Activated T-helper 1 cell treated with Interleukin-2 at 50 U/mL for 16 hours (primary cell): ENCODE measurements around the gene TTYH3.

Experiments
- DNase-seq: peaks from one replicate; pipeline ENCODE4 v3.0.0-alpha.2; 2020; ENCODE audit warnings: low read depth

Gene TTYH3

DNA sequence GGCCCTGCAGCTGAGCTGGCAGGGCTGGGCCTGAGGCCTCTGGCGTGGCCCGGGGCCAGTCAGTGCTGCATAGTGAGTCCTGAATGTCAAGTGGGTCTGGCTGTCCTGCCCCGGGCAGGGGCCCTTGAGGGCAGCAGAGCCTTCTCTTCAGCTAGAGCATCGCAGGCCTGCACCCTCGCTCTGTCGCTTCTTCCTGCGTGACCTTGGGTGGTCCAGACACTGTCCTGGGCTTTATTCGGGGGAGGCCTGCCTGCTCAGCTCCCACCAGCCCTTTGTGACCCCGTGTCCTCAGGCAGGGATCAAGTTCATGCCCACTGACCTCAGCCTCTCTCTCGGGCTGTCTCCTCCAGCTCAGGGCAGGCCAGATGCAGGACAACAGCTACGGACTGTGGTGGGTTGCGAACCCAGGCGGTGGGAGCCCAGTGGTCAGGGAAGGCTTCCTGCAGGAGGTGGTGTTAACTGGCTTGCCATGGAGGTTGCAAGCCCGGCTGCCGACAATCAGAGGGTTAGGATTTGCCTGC lies 3.4 kb downstream of the TTYH3 start:
- no peak for DNase-seq

DNA sequence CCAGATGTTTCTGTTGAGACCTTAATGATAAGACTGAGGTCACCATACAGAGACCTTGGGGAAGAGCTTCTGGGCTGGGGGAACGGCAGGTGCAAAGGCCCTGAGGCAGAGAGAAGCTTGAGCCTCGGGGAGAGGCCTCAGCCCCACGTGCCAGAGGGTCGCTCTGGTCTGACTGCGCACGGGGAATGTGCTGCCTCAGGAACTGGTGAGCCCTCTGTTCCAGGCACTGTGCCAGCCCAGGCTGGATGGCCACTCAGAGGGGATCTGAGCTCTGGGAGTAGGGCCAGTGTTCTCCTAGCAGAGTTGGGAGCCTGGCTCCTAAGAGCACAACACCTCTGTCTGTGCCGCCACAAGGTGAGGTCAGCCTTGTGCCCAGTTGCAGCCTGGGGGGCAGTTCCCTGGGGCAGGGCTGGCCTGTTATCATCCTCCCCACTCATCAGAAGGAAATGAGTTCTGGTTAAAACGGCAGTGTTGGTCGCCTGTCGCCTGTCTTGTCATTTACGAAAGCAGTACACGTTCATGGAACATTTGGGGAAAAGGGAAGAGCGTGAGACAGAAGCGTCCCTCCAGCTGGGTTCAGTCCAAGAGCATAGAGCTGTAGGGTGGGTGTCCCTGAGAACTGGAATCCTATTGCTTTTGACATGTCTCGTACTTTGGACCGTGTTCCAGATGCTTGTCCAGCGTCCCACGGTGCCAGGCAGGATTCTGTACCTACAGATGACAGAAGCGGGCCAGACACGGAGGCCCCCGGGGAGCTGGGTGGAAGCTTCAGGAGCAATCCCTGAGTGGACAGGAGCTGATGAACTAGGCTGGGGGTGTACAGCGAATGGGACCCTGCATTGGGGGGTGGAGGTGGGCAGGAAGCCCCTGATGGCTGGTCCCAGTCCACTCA lies 4.3 kb downstream of the TTYH3 start:
- DNase-seq = no peak

DNA sequence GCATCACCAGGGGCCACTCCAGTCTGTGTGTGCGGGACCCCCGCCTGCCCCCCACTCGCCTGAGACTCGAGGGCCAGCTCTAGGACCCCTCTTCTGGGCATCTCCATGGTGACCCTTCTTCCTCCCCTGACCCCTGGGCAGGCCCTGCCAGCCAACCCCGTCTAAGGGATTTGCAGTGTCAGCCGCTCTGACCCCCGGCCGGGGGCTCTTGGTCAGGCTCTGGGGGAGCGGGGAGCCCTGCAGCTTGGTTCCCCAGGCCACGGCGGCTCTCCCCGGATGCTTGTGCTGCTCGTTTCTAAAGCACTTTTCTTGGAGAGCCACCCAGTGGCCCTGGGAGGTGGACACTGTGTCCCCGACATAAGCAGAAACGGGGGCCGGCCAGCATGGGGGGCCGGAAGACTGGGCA lies 5.3 kb downstream of the TTYH3 start:
- no peak for DNase-seq

GRCh38 chr7:2637505-2638223 lies 5.9 kb downstream of the TTYH3 start:
- no peak for DNase-seq

DNA sequence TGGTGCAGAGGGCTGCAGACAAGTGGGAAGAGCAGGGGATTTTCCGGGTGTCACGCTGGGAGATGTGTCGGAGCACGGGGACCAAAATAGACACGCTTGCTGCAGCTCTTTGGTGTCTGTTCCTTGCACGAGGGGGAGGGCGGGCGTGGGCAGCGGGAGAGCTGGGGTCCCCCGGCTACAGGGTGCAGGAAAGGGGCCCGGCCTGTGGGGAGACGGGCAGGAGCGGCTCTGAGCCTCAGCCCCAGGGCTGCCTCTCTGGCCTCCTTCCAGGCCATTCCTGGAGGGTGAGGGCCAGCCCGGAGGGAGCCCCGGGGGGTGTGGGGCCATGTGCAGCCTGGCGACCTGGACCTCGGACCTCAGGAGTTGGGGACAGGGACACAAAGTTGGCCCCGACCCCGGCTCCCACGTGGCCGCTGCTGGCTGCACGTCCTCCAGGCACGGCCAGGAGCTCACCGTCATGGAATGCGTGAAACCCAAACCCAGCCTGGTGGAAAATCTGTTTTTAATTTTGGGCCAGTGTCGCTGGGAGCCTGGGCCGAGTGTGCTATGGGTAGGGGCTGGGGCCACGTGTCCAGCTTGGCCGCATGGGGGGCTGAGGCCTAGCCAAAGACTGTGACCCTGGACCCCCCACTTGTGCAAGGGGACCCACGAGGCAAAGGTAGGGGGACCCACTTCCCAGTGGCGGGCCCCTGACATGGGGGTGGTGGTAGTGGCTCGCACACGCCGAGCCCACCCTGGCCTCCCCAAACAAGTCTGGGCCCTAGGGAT lies 6.6 kb downstream of the TTYH3 start:
- no peak for DNase-seq

DNA sequence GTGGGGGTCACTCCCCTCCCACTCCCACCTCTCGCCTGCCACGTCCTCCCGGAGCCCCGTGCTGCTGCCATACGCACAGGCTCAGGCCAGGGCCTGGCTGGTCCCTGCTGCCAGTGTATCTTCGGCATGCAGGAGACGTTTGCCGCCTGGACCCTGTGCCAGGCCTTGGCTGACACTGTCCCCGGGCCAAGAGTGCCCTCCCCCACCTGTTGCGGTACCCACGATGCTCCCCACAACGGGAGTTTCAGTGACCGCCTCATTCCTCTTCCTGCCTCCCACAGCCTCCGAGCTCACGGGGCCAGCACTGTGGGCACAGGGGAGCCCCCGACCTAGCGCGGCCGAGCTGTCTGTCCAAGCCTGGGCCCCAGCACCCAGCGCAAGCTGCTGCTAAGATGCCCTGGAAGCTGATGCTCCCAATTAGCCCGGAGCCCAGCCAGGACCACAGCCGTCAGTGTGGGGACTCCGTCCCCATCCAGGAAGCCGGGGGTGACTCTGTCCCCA lies 7.4 kb downstream of the TTYH3 start:
- DNase-seq = no peak

- no peak for DNase-seq
Observed at GRCh38 chr7:2639695-2640481, 8.1 kb downstream of the TTYH3 start.

- no peak for DNase-seq
Observed at GRCh38 chr7:2640482-2640830, 8.7 kb downstream of the TTYH3 start.

GRCh38 chr7:2640846-2641316 lies 9.1 kb downstream of the TTYH3 start:
- no peak for DNase-seq

- no peak for DNase-seq
Observed at GRCh38 chr7:2641406-2642393, 9.9 kb downstream of the TTYH3 start.

DNA sequence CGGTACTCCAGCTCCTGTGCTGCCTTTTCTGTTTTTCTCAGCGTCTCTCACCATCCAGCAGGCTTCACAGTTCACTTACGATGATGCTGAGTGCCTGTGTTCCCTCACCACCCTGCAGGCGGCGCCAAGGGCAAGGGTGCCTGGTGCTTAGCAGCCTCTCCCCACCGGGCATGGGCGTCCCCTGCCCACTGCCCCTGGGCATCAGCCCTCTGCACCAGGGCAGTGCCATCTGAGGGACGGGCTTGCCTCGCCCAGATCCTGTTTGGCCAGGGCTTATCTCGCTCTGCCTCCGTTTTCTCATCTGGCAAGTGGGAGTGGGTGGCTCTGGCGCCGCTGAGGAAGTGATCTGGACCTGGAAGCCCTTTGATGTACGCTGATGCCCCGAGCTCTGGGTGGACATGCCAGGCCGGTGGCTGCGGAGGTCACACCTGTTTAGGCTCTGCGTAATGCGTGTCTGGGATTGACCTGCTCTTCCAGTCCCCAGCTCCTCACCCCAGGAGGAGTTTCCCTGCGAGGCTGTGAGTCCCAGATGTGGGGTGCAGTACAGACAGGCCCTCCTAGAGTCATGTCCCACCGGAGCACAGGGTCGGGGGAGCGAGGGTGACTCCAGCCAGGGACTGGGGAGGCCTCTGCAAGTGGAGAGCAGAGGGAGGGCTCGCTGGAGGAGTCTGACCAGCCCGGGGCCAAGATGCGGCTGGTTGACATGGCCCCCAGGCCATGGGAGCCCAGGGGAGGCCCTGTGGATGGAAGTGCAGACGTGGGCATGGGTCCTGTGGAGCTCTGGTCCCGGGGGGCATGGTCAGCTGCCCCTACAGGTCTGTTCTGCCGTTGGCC lies 11.8 kb downstream of the TTYH3 start:
- DNase-seq = no peak

- DNase-seq = no peak
Observed at GRCh38 chr7:2644220-2644561, 12.4 kb downstream of the TTYH3 start.

DNA sequence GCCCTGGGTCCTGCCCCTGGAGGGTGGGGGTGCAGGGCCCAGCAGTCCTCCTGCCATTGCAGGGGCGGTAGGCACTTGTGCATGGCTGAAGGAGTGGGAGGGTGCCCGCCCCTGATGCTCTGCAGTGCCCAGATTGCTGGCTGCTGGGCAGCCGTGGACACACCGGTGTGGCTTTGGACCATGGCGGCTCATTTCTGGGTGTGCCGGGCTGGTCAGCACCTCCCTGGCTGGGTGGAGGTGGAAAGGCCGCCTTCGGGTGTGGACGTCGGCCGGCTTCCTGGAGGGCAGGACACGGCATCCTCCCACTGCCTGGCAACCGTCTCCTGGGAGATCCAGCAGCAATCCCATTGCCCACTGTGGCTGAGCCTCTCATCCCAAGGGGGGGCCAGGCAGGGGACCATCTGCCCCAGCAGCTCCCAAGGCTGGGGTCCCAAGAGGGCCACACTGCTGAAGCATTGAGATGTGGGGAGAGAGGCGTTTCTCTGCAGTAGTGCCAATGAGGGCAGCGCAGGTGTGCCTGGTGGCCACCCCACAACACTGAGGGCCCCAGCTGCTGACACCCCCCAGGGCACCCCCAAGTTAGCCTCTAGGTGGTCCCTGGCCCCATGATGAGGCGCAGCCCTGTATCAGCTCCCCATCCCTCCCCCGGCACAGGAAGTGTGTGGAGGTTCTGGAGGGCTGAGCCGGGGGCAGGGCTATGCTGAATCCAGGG lies 12.9 kb downstream of the TTYH3 start:
- DNase-seq = no peak

DNA sequence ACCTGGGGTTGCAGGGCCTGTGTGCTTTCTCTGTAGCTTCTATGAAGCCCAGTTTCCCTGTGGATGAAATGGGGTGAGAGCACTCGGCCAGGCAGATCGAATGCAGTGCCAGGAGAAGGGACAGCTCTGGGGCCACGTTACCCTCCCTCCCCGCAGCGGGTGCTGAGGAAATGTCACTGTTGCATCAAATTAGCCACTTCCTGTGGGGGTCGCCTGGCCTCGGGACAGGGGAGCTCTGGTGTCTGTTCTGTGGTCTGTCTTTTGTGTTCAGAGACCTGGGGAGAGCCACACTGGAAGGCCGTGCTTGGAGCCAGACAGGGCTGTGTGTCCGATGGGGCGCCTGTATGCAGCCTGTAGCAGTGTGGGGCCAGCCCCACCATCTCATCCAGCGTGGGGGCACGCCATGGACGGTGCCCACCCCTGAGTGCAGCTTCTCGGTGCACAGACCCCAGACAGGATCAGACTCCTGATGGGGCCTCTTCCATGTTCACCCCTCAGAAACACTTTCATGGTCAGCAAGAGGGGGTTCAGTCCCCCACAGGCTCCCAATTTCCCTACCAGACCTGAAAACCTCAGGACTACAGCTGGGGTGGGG lies 13.6 kb downstream of the TTYH3 start:
- DNase-seq = no peak

DNA sequence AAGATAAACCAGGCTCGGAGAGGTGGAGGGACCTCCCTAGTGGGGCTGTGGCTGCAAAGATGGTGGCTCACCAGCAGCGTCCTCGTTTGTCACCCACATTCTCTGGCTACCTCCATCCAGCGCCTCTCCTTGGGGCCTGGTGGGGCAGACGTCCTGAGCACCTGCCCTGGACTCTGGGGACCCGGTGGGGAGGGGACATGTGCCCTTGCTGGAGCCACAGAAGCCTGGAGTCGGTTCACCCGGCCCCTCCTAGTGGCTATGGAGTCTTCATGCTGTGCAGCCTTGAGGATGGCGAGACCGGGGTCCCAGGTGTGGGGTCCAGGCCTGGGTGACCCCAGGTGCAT lies 14.5 kb downstream of the TTYH3 start:
- no peak for DNase-seq

- no peak for DNase-seq
Observed at GRCh38 chr7:2646680-2647571, 15.1 kb downstream of the TTYH3 start.

GRCh38 chr7:2647594-2648172 lies 15.9 kb downstream of the TTYH3 start:
- DNase-seq = no peak
